ENCODE measurements around the gene UCK2.

The UCK2 gene

GRCh38 chr1:165936542-165936941 is 109.1 kb downstream of the UCK2 start:
- H3K4me1 ChIP-seq (ENCODE audit: control insufficient read depth, insufficient read depth, low read depth, low read length), result peaks cover under 1% of the 10 kb centered on the region
- H3K4me2 ChIP-seq (ENCODE audit: low read length, poor library complexity, severe bottlenecking), result no peak overlapping the region
- H3K36me3 ChIP-seq (ENCODE audit: control insufficient read depth in 1 of 2, insufficient read depth in 2 of 2, low read depth in 1 of 2, low read length in 2 of 2), result no peaks in the 10 kb centered on the region
- H2AK5ac ChIP-seq (ENCODE audit: low read length, severe bottlenecking), result no peak overlapping the region
- no peaks in the 10 kb centered on the region for H3K79me1 ChIP-seq (replicated peaks; ENCODE audit: low read length, poor library complexity, severe bottlenecking)
- no peak overlapping the region for H2AFZ ChIP-seq (ENCODE audit: low read depth, low read length)
- H2BK120ac ChIP-seq (ENCODE audit: low read depth, low read length), result no peak overlapping the region
- no peak overlapping the region for H3K4ac ChIP-seq (ENCODE audit: low read depth in 1 of 2, low read length in 2 of 2)
- H3K9ac ChIP-seq (ENCODE audit: low read length), result no peak overlapping the region
- no peak overlapping the region for H3K4me3 ChIP-seq (ENCODE audit: insufficient read depth in 1 of 2, low read depth in 1 of 2, low read length in 2 of 2)
- H4K91ac ChIP-seq (ENCODE audit: low read length), result no peak overlapping the region
- no peak overlapping the region for H3K27ac ChIP-seq (ENCODE audit: low read length, poor library complexity, severe bottlenecking)
- peaks cover 4 to 7% of the 10 kb centered on the region in 2 experiments for H3K27me3 ChIP-seq (ENCODE audit: control insufficient read depth in 1 of 2, insufficient read depth in 1 of 2, low read length in 2 of 2)
- WGBS, result 84% methylated on average over 5 of the region's 5 CpGs
- no peak for DNase-seq
- H4K8ac ChIP-seq (ENCODE audit: low read length), result no peak overlapping the region
- no peak overlapping the region for H3K23ac ChIP-seq (ENCODE audit: low read length in 2 of 2)
- no peak overlapping the region for H2BK15ac ChIP-seq (ENCODE audit: low read depth, poor library complexity, severe bottlenecking)
- H3K14ac ChIP-seq (ENCODE audit: low read length in 2 of 2), result no peak overlapping the region
- no peak overlapping the region for H3K18ac ChIP-seq (ENCODE audit: low read depth in 1 of 2, low read length in 2 of 2)
- no peak overlapping the region for H2BK12ac ChIP-seq (ENCODE audit: low read length in 2 of 2)
- H2BK5ac ChIP-seq (ENCODE audit: low read depth, low read length, poor library complexity, severe bottlenecking), result no peak overlapping the region
- H3K9me3 ChIP-seq (ENCODE audit: control insufficient read depth, low read length), result no peaks in the 10 kb centered on the region

GRCh38 chr1:165937829-165938228 is 110.4 kb downstream of the UCK2 start:
- no peak overlapping the region for H2BK120ac ChIP-seq (ENCODE audit: low read depth, low read length)
- no peaks in the 10 kb centered on the region for H3K9me3 ChIP-seq (ENCODE audit: control insufficient read depth, low read length)

GRCh38 chr1:165938844-165939243 is 111.4 kb downstream of the UCK2 start:
- no peak overlapping the region for H3K23ac ChIP-seq (ENCODE audit: low read length in 2 of 2)
- peaks cover 2% of the 10 kb centered on the region for H3K4me1 ChIP-seq (ENCODE audit: control insufficient read depth, insufficient read depth, low read depth, low read length)
- peaks cover 3 to 13% of the 10 kb centered on the region in 2 experiments for H3K27me3 ChIP-seq (ENCODE audit: control insufficient read depth in 1 of 2, insufficient read depth in 1 of 2, low read length in 2 of 2)
- no peak overlapping the region for H4K91ac ChIP-seq (ENCODE audit: low read length)
- no peak overlapping the region for H4K8ac ChIP-seq (ENCODE audit: low read length)
- H3K27ac ChIP-seq (ENCODE audit: low read length, poor library complexity, severe bottlenecking), result no peak overlapping the region
- H3K36me3 ChIP-seq (ENCODE audit: control insufficient read depth in 1 of 2, insufficient read depth in 2 of 2, low read depth in 1 of 2, low read length in 2 of 2), result no peaks in the 10 kb centered on the region
- H2BK120ac ChIP-seq (ENCODE audit: low read depth, low read length), result no peak overlapping the region
- H2AK5ac ChIP-seq (ENCODE audit: low read length, severe bottlenecking), result no peak overlapping the region
- H3K4me3 ChIP-seq (ENCODE audit: insufficient read depth in 1 of 2, low read depth in 1 of 2, low read length in 2 of 2), result no peak overlapping the region
- no peaks in the 10 kb centered on the region for H3K9me3 ChIP-seq (ENCODE audit: control insufficient read depth, low read length)
- no peaks in the 10 kb centered on the region for H3K79me1 ChIP-seq (replicated peaks; ENCODE audit: low read length, poor library complexity, severe bottlenecking)
- no peak overlapping the region for H3K4ac ChIP-seq (ENCODE audit: low read depth in 1 of 2, low read length in 2 of 2)
- H3K9ac ChIP-seq (ENCODE audit: low read length), result no peak overlapping the region
- no peak for DNase-seq
- no peak overlapping the region for H2BK12ac ChIP-seq (ENCODE audit: low read length in 2 of 2)
- 40% methylated on average over 1 of the region's 2 CpGs for WGBS
- no peak overlapping the region for H2AFZ ChIP-seq (ENCODE audit: low read depth, low read length)
- H3K14ac ChIP-seq (ENCODE audit: low read length in 2 of 2), result no peak overlapping the region
- no peak overlapping the region for H2BK5ac ChIP-seq (ENCODE audit: low read depth, low read length, poor library complexity, severe bottlenecking)
- H3K18ac ChIP-seq (ENCODE audit: low read depth in 1 of 2, low read length in 2 of 2), result no peak overlapping the region
- H2BK15ac ChIP-seq (ENCODE audit: low read depth, poor library complexity, severe bottlenecking), result no peak overlapping the region
- H3K4me2 ChIP-seq (ENCODE audit: low read length, poor library complexity, severe bottlenecking), result no peak overlapping the region

More at GRCh38 chr1:165937829-165938228, 110.4 kb downstream of the UCK2 start:
- Histone ChIP-seq H3K36me3 (ENCODE audit: control insufficient read depth in 1 of 2, insufficient read depth in 2 of 2, low read depth in 1 of 2, low read length in 2 of 2) (no peaks in the 10 kb centered on the region), H3K27me3 (ENCODE audit: control insufficient read depth in 1 of 2, insufficient read depth in 1 of 2, low read length in 2 of 2) (peaks cover 7 to 8% of the 10 kb centered on the region in 2 experiments), H3K4ac (ENCODE audit: low read depth in 1 of 2, low read length in 2 of 2) (no peak overlapping the region), H3K4me3 (ENCODE audit: insufficient read depth in 1 of 2, low read depth in 1 of 2, low read length in 2 of 2) (no peak overlapping the region), H3K4me2 (ENCODE audit: low read length, poor library complexity, severe bottlenecking) (no peak overlapping the region), H3K18ac (ENCODE audit: low read depth in 1 of 2, low read length in 2 of 2) (no peak overlapping the region), H2BK12ac (ENCODE audit: low read length in 2 of 2) (no peak overlapping the region), H3K27ac (ENCODE audit: low read length, poor library complexity, severe bottlenecking) (no peak overlapping the region), H2BK5ac (ENCODE audit: low read depth, low read length, poor library complexity, severe bottlenecking) (no peak overlapping the region), H3K14ac (ENCODE audit: low read length in 2 of 2) (no peak overlapping the region), H2AFZ (ENCODE audit: low read depth, low read length) (no peak overlapping the region), H2BK15ac (ENCODE audit: low read depth, poor library complexity, severe bottlenecking) (no peak overlapping the region), H3K4me1 (ENCODE audit: control insufficient read depth, insufficient read depth, low read depth, low read length) (peaks cover 2% of the 10 kb centered on the region), H3K23ac (ENCODE audit: low read length in 2 of 2) (no peak overlapping the region), H3K9ac (ENCODE audit: low read length) (no peak overlapping the region), H4K8ac (ENCODE audit: low read length) (no peak overlapping the region), H2AK5ac (ENCODE audit: low read length, severe bottlenecking) (no peak overlapping the region), H4K91ac (ENCODE audit: low read length) (no peak overlapping the region), H3K79me1 (replicated peaks; ENCODE audit: low read length, poor library complexity, severe bottlenecking) (no peaks in the 10 kb centered on the region)
- DNase-seq, result no peak
- WGBS, result 100% methylated on average over 2 of the region's 2 CpGs

- no peak overlapping the region for H3K9ac ChIP-seq (ENCODE audit: low read length)
- no peak overlapping the region for H3K27ac ChIP-seq (ENCODE audit: low read length, poor library complexity, severe bottlenecking)
- H2AK5ac ChIP-seq (ENCODE audit: low read length, severe bottlenecking), result no peak overlapping the region
- no peak overlapping the region for H3K4me2 ChIP-seq (ENCODE audit: low read length, poor library complexity, severe bottlenecking)
- H3K9me3 ChIP-seq (ENCODE audit: control insufficient read depth, low read length), result no peaks in the 10 kb centered on the region
- no peak overlapping the region for H2BK120ac ChIP-seq (ENCODE audit: low read depth, low read length)
- H2AFZ ChIP-seq (ENCODE audit: low read depth, low read length), result no peak overlapping the region
- H3K27me3 ChIP-seq (ENCODE audit: control insufficient read depth in 1 of 2, insufficient read depth in 1 of 2, low read length in 2 of 2), result peaks cover 6 to 11% of the 10 kb centered on the region in 2 experiments
- no peak overlapping the region for H2BK15ac ChIP-seq (ENCODE audit: low read depth, poor library complexity, severe bottlenecking)
- no peak overlapping the region for H3K4me3 ChIP-seq (ENCODE audit: insufficient read depth in 1 of 2, low read depth in 1 of 2, low read length in 2 of 2)
- H3K14ac ChIP-seq (ENCODE audit: low read length in 2 of 2), result peak overlapping the region in 1 of 2 experiments; percentile 53
- no peak overlapping the region for H3K23ac ChIP-seq (ENCODE audit: low read length in 2 of 2)
- H3K4ac ChIP-seq (ENCODE audit: low read depth in 1 of 2, low read length in 2 of 2), result no peak overlapping the region
- WGBS, result 91% methylated on average over 21 of the region's 21 CpGs
- H2BK5ac ChIP-seq (ENCODE audit: low read depth, low read length, poor library complexity, severe bottlenecking), result no peak overlapping the region
- no peak overlapping the region for H4K91ac ChIP-seq (ENCODE audit: low read length)
- H4K8ac ChIP-seq (ENCODE audit: low read length), result peak overlapping the region; percentile 55
- no peak overlapping the region for H3K18ac ChIP-seq (ENCODE audit: low read depth in 1 of 2, low read length in 2 of 2)
- H3K4me1 ChIP-seq (ENCODE audit: control insufficient read depth, insufficient read depth, low read depth, low read length), result peaks cover 2% of the 10 kb centered on the region
- DNase-seq, result no peak
- no peaks in the 10 kb centered on the region for H3K36me3 ChIP-seq (ENCODE audit: control insufficient read depth in 1 of 2, insufficient read depth in 2 of 2, low read depth in 1 of 2, low read length in 2 of 2)
- H2BK12ac ChIP-seq (ENCODE audit: low read length in 2 of 2), result no peak overlapping the region
- H3K79me1 ChIP-seq (replicated peaks; ENCODE audit: low read length, poor library complexity, severe bottlenecking), result no peaks in the 10 kb centered on the region
Observed at GRCh38 chr1:165941531-165941930, 114.1 kb downstream of the UCK2 start.
